ENCODE results near the gene LMAN1L.

The LMAN1L gene

DNA sequence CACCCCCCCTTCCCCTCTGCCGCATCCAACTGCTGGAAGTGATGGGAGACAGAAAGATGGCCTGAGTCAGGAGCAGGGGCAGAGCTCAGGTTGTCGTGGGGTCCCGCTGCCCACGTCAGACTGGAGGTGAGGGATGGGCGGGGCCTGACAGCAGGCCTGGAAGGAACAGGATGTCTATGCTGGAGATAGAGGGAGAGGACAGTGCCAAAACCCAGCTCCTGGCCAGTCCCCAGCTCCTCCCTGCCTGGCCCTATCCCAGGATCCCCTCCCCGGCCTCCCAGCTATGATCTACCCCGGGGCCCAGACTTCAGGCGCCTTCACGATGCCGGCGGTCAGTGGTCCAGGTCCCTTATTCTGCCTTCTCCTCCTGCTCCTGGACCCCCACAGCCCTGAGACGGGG is at the start of gene LMAN1L:
TSS of gene LMAN1L (plus strand) at position 303 of the 400 bp plus-strand sequence. CDS start at position 323, 20 bp downstream.
- DNase-seq: no peak

GRCh38 chr15:74763416-74763815 is 49.2 kb upstream of the LMAN1L start:
- no peak for DNase-seq

DNA sequence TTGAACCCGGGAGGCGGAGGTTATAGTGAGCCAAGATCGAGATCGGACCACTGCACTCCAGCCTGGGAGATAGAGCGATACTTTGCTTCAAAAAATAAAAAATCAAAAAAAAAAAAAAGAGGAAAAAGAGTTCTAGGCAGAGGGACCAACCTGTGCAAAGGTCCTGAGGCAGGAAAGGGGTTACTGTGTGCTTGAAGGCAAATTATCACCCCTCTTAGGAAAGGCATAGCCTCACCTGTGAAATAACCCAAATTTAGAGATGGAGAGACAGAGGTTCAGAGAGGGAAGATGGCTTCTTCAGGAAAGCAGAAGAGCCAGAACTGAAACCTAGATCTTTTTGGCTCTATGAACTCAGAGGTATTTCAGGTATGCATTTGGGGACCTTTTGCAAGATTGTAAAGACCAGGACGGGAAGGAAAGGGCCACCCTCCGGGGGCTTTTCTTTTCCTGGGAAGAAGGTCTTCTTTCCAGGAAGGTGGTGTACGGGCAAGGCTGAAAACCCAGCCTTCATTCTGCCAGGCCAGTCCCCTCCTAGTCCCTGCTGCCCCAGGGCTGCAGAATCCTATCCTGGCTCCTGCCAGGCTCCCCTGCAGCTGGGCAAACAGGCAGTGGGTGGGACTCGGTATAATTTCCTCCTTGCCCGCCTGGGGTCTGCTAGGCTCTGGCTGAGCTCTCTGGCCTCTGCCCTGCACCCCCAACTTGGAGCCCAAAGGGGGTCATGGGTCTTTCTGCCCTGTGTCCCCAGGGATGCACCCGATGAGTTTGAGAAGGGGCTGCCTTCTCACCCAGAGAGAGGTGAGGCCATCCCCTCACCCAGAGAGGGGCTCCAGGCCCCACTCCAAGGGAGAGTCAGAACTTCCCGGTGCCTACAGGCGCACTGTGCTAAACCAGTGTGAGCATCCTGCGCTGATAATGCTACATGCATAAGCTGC is 45.2 kb upstream of the LMAN1L start:
- no peak for DNase-seq

- no peak for DNase-seq
Observed at GRCh38 chr15:74768099-74768770, 44.4 kb upstream of the LMAN1L start.

DNA sequence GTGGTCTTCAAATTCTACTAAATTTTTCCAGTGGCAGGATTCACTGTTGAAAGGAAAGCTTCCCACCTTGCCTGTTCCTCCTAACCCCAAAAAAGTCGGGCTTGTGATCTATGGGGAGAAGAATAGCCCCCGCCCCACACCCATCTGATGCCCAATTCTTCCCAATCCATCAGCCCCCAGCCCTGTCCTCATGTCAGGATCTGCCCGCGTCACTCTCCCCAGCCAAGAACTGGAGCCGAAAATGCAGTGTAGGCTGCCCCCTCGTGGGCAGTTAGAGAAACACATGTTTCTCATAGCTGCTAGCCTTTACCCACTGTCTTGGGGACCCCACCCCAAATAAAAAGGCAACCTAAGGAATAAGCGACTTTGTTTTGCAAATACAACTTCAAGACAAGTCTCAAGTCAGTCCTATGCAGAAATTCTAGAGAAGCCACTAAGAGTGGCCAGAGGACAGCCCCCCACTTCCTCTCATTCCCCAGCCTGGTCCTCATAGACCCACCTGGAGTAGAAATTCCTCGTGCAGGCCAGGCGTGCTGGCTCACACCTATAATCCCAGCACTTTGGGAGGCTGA is 43.8 kb upstream of the LMAN1L start:
- peak; percentile 82 for DNase-seq

GRCh38 chr15:74769463-74770025 is 43.1 kb upstream of the LMAN1L start:
- no peak for DNase-seq

- no peak for DNase-seq
Observed at GRCh38 chr15:74770211-74770903, 42.3 kb upstream of the LMAN1L start.

DNA sequence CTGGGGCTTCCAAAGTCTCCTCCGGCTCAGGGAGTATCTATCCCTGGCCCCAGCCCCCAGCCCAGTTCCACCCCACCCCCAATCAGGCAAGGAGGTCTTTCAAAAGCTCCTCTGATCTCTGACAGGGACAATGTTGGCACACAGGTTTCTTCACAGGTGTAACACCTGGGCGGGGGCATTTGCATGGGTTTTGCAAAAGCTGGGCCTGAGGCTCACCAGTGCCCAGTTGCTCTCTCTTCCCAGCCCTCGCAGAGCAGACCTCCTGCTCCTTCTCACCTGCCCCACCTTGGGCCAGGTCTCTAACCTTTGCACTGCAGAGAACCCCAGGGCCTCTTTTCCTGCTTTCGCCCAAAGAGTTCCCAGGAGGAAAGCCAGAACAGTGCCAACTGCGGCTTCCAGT is 39.3 kb upstream of the LMAN1L start:
- DNase-seq: no peak

DNA sequence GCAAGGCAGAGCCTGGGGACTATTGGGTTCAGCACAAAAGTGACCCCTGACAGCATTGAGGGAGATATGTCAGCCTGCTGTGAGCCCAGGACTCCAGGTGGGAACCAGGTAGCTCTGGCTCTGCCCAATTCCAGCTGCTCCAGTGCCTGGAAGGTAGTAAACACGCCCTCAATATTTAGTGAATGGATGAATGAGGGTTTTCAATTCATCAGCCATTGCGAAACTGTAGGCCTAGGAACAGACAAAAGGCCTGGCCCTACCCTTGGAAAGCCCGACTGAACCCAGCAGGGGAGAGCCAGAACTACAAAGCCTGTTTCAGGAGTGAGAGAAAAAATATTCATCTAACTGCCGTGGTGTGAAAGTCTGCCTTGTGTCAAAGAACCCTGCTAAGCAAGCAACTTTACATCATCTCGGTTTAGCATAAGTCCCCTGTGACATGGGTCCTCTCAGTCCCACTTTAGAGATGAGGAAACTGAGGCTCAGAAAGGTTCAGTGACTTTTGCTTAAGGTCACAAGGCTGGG is 38.8 kb upstream of the LMAN1L start:
- no peak for DNase-seq

GRCh38 chr15:74775132-74775562 is 37.5 kb upstream of the LMAN1L start:
- no peak for DNase-seq

GRCh38 chr15:74775894-74776293 is 36.7 kb upstream of the LMAN1L start:
- DNase-seq: no peak

- peak; percentile 84 for DNase-seq
Observed at GRCh38 chr15:74776821-74777768, 35.5 kb upstream of the LMAN1L start.

- DNase-seq: no peak
Observed at GRCh38 chr15:74777769-74778598, 34.7 kb upstream of the LMAN1L start.

GRCh38 chr15:74778599-74778970 is 34.0 kb upstream of the LMAN1L start:
- DNase-seq: no peak

DNA sequence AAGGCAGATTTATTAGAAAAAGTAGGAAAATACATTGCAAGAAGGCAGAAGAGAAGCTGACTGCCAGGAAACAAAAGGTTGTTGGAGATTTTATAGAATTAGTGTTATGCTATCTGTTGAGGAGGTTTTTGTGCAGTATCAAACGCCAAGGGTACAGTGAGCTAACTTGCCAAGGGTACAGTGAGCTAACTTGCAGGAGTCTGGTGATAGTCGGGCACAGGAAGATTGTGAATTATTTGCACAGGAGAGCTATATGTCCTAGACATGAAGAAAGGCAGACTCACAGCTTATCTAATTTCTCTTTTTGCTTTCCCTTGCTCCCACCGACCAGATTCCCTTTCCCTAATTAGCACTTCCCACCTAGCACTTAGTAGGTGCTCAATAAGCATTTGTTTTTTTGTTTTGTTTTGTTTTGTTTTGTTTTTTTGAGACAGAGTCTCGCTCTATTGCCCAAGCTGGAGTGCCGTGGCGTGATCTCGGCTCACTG is 33.4 kb upstream of the LMAN1L start:
- no peak for DNase-seq

DNA sequence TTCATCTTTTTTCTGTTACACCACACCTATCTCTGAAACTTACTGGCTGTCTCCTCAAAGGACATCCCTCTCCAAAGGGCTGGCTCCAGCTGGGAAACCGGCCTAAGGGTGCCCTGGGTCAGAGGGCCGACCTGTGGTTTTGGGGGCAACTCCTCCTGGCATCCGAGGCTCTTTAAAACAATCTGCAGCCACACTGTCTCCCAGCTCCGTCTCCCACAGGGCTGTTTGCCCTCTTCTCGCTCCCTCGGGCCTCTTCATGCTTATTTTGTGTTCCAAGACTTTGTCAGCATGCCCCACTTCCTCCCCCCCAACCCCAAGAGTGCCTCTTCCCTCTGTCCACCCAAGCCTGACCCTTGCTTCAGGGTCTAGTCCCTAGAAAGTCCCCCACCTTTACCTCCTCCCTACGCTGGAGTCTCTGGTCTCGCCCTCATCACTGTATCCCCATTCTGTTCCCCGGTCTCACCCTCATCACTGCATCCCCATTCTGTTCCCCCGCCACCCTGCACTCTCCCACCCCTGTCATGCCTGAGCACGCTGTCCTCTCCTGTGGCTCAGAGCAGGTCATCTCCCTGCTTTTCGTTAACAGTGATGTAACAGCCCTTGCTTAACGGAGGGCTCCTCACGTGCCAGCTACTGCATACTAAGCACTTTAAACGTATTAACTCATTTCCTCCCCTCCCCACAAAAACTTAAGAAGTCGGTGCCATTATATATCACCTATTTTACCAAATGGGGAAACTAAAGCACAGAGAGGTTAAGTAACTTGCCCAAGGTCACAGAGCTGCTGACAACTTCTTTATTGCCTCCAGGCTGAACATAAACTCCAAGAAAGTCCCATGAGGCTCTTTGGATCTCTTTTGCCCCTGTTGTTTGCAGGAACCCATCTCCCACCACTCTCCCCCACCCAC is 31.9 kb upstream of the LMAN1L start:
- peak; percentile 66 for DNase-seq

DNA sequence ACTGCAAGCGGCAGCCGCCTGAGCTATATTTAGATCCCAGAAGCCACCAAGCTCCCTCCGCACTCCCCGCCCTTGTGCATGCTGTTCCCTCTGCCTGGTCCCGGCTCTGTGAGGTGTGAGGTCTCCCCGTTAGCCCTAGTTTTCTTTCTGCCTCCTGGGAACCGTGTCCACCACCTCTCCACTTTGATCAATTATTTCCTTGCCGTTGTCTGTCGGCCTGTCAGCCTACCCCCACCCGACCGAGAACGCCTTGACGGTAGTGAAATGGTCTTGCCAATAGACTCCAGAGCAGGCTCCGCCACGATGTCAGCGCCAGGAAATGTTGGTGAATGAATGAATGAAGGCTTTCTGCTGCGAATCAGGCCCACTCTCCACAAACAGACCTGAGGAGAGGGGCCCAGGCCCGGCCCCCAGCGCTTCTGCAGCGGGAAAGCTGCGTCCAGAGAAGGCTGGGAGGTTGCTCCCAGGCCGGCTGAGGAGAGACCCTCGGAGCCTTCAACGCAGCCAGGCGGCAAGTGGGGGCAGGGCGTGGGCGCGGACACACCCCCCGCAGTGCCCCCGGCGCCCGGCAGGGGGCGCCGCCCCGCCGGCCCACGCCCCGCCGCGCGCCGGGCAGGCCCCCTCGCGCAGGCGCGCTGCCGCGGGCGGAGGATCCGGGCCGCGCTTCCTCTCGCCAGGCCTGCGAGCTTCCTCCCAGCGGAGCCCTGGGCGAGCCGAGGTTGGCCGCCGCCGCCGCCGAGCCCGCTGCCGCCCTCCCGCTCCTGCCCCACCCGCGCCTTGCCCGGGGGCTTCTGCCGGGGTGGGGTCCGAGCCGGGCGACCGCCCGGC is 31.0 kb upstream of the LMAN1L start, which contains the start of gene CSK:
TSS of gene CSK (plus strand) at position 650 of the 828 bp plus-strand sequence. CDS start 16,218 bp downstream, outside the sequence.
- DNase-seq: peak; percentile 89

Measured in activated CD8-positive, alpha-beta memory T cell treated with anti-CD3 and anti-CD28 coated beads for 24 hours (primary cell).